ENCODE results near the gene MARCKSL1. TPM values are rescaled to one million over a fixed set of nuclear protein-coding genes. Genes with fewer than 3 reads are reported as not detected.
A peak's percentile ranks its signal among the peaks of the same experiment; 100 is the strongest.

The MARCKSL1 gene
- total RNA-seq, 1 donor from 2014 or later, result 465 TPM

- Mint-ChIP-seq H3K4me1 (ENCODE audit: unreplicated experiment) (peaks cover 14% of the 10 kb centered on the region), H3K27me3 (peaks cover 5% of the 10 kb centered on the region), H3K4me3 (peak within 1 kb of the TSS; percentile 66), H3K9me3 (no peaks in the 10 kb centered on the region), H3K36me3 (peaks cover 27% of the 10 kb centered on the region), H3K27ac (peak within 1 kb of the TSS; percentile 9)
- DNase-seq (ENCODE audit: extremely low spot score, unreplicated experiment), result no peak
- TF ChIP-seq CTCF (conservative IDR thresholded peaks at IDR 0.05), result no peak
Measured at GRCh38 chr1:32362474-32363313, 26.7 kb upstream of the MARCKSL1 start, which contains the start of the genes FAM229A and TSSK3. Gene FAM229A (minus strand): TSS chr1:32362485. CDS start chr1:32362091, 394 bp downstream. Gene TSSK3 (plus strand): TSS chr1:32362539. CDS start chr1:32362702, 163 bp downstream.

GRCh38 chr1:32361674-32362473 lies 25.8 kb upstream of the MARCKSL1 start:
- peaks cover 27% of the 10 kb centered on the region for H3K36me3 Mint-ChIP-seq

GRCh38 chr1:32361308-32361673 lies 25.3 kb upstream of the MARCKSL1 start:
- Mint-ChIP-seq H3K4me1 (ENCODE audit: unreplicated experiment) (peaks cover 19% of the 10 kb centered on the region), H3K4me3 (no peak overlapping the region)
- DNase-seq (ENCODE audit: extremely low spot score, unreplicated experiment), result no peak

More at GRCh38 chr1:32361674-32362473, 25.8 kb upstream of the MARCKSL1 start:
- peaks cover 5% of the 10 kb centered on the region for H3K27me3 Mint-ChIP-seq
- peak overlapping the region; percentile 66 for H3K4me3 Mint-ChIP-seq
- no peaks in the 10 kb centered on the region for H3K9me3 Mint-ChIP-seq
- DNase-seq (ENCODE audit: extremely low spot score, unreplicated experiment), result no peak
- peak; percentile 59 for TF ChIP-seq CTCF (conservative IDR thresholded peaks at IDR 0.05)
- H3K4me1 Mint-ChIP-seq (ENCODE audit: unreplicated experiment), result peaks cover 19% of the 10 kb centered on the region
- H3K27ac Mint-ChIP-seq, result no peak overlapping the region

GRCh38 chr1:32358435-32358834 lies 22.4 kb upstream of the MARCKSL1 start:
- Mint-ChIP-seq H3K27ac (no peak overlapping the region), H3K9me3 (no peaks in the 10 kb centered on the region), H3K4me3 (no peak overlapping the region), H3K4me1 (ENCODE audit: unreplicated experiment) (peaks cover 28% of the 10 kb centered on the region), H3K36me3 (peaks cover 24% of the 10 kb centered on the region), H3K27me3 (peaks cover 5% of the 10 kb centered on the region)
- no peak for DNase-seq (ENCODE audit: extremely low spot score, unreplicated experiment)
- TF ChIP-seq CTCF (conservative IDR thresholded peaks at IDR 0.05), result no peak

More at GRCh38 chr1:32361308-32361673, 25.3 kb upstream of the MARCKSL1 start:
- peaks cover 27% of the 10 kb centered on the region for H3K36me3 Mint-ChIP-seq
- H3K27me3 Mint-ChIP-seq, result peaks cover 5% of the 10 kb centered on the region
- no peaks in the 10 kb centered on the region for H3K9me3 Mint-ChIP-seq
- TF ChIP-seq CTCF (conservative IDR thresholded peaks at IDR 0.05), result no peak
- H3K27ac Mint-ChIP-seq, result peak overlapping the region; percentile 80

- no peaks in the 10 kb centered on the region for H3K9me3 Mint-ChIP-seq
- no peak overlapping the region for H3K27ac Mint-ChIP-seq
- TF ChIP-seq CTCF (conservative IDR thresholded peaks at IDR 0.05), result no peak
- peaks cover 5% of the 10 kb centered on the region for H3K27me3 Mint-ChIP-seq
- peaks cover 18% of the 10 kb centered on the region for H3K36me3 Mint-ChIP-seq
- H3K4me3 Mint-ChIP-seq, result no peak overlapping the region
- DNase-seq (ENCODE audit: extremely low spot score, unreplicated experiment), result no peak
- peaks cover 26% of the 10 kb centered on the region for H3K4me1 Mint-ChIP-seq (ENCODE audit: unreplicated experiment)
Measured at GRCh38 chr1:32357614-32358013, 21.6 kb upstream of the MARCKSL1 start.

Measured in type B pancreatic cell (in vitro differentiated cells).